ENCODE measurements around the gene RGS17. TPM values are rescaled to one million over a fixed set of nuclear protein-coding genes. Genes with fewer than 3 reads are reported as not detected.
"Not testable (repeated sequence)": the region's sequence is repeated elsewhere in the genome, so short reads cannot be mapped to it uniquely, and the experiment has no call there.

The RGS17 gene
- total RNA-seq, 4 donors from 2014 or later: 0.88 to 4.8 (median 0.91) TPM; not detected in 1

GRCh38 chr6:152986978-152987377 lies 144.1 kb downstream of the RGS17 start:
- no peaks in the 10 kb centered on the region for H3K9me3 ChIP-seq
- TF ChIP-seq, protein P1, sequence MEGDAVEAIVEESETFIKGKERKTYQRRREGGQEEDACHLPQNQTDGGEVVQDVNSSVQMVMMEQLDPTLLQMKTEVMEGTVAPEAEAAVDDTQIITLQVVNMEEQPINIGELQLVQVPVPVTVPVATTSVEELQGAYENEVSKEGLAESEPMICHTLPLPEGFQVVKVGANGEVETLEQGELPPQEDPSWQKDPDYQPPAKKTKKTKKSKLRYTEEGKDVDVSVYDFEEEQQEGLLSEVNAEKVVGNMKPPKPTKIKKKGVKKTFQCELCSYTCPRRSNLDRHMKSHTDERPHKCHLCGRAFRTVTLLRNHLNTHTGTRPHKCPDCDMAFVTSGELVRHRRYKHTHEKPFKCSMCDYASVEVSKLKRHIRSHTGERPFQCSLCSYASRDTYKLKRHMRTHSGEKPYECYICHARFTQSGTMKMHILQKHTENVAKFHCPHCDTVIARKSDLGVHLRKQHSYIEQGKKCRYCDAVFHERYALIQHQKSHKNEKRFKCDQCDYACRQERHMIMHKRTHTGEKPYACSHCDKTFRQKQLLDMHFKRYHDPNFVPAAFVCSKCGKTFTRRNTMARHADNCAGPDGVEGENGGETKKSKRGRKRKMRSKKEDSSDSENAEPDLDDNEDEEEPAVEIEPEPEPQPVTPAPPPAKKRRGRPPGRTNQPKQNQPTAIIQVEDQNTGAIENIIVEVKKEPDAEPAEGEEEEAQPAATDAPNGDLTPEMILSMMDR (IDR thresholded peaks at IDR 0.05): no peak
- no peak for TF ChIP-seq POLR2A (IDR thresholded peaks at IDR 0.05)
- H3K36me3 ChIP-seq: no peaks in the 10 kb centered on the region
- intact Hi-C loops (cut with DNase I; ENCODE audit: low total_unique reads): no loop called here
- no peak overlapping the region for H3K4me3 ChIP-seq
- no peaks in the 10 kb centered on the region for H3K27me3 ChIP-seq
- DNase-seq: no peak
- H3K27ac ChIP-seq: no peak overlapping the region
- peaks cover 0 to 8% of the 10 kb centered on the region in 2 donors for H3K4me1 ChIP-seq

- peaks cover 0 to 11% of the 10 kb centered on the region in 2 donors for H3K4me1 ChIP-seq
- H3K27ac ChIP-seq; H3K36me3 ChIP-seq; H3K9me3 ChIP-seq; H3K27me3 ChIP-seq; DNase-seq; intact Hi-C loops (cut with DNase I; ENCODE audit: low total_unique reads); H3K4me3 ChIP-seq: not testable (repeated sequence)
Observed at GRCh38 chr6:152985300-152985699, 145.8 kb downstream of the RGS17 start.

DNA sequence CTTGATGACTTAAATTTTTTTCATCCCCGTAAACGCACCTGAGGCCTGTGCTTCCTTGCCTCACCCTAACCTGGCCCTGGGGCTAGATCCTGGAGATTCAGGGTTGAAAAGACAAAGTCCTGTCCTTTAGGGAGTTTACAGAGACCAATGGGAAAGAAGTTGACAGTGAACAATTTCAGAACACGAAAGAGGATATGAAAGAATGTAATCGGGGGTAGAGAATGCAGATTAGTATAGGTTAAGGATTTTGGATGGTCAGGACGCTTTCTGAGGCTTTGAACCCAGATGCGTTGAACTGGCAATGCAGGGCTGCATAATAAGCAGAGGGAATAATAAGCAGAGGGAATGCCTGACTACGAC lies 146.6 kb downstream of the RGS17 start:
- Histone ChIP-seq H3K4me1 (peaks cover 0 to 11% of the 10 kb centered on the region in 2 donors), H3K27ac (peak overlapping the region; percentile 94 to 97), H3K27me3 (no peaks in the 10 kb centered on the region), H3K4me3 (peak overlapping the region; percentile 60 to 62), H3K9me3 (no peaks in the 10 kb centered on the region), H3K36me3 (no peaks in the 10 kb centered on the region)
- no peak for DNase-seq
- intact Hi-C loops (cut with DNase I; ENCODE audit: low total_unique reads): no loop called here
- TF ChIP-seq, protein P1 (IDR thresholded peaks at IDR 0.05): no peak
- TF ChIP-seq POLR2A (IDR thresholded peaks at IDR 0.05): no peak

GRCh38 chr6:152983637-152984512 lies 147.2 kb downstream of the RGS17 start:
- Histone ChIP-seq H3K4me1 (peaks cover 0 to 11% of the 10 kb centered on the region in 2 donors), H3K4me3 (peak overlapping the region; percentile 60 to 62), H3K36me3 (no peaks in the 10 kb centered on the region), H3K27me3 (no peaks in the 10 kb centered on the region), H3K27ac (peak overlapping the region; percentile 94 to 97), H3K9me3 (no peaks in the 10 kb centered on the region)
- peak; percentile 95 to 96 for DNase-seq
- TF ChIP-seq, protein P1 (IDR thresholded peaks at IDR 0.05): peak in 1 of 4 experiments; percentile 14
- peak in 1 of 2 donors; percentile 30 for TF ChIP-seq POLR2A (IDR thresholded peaks at IDR 0.05)
- intact Hi-C loops (cut with DNase I; ENCODE audit: low total_unique reads): no loop called here

DNA sequence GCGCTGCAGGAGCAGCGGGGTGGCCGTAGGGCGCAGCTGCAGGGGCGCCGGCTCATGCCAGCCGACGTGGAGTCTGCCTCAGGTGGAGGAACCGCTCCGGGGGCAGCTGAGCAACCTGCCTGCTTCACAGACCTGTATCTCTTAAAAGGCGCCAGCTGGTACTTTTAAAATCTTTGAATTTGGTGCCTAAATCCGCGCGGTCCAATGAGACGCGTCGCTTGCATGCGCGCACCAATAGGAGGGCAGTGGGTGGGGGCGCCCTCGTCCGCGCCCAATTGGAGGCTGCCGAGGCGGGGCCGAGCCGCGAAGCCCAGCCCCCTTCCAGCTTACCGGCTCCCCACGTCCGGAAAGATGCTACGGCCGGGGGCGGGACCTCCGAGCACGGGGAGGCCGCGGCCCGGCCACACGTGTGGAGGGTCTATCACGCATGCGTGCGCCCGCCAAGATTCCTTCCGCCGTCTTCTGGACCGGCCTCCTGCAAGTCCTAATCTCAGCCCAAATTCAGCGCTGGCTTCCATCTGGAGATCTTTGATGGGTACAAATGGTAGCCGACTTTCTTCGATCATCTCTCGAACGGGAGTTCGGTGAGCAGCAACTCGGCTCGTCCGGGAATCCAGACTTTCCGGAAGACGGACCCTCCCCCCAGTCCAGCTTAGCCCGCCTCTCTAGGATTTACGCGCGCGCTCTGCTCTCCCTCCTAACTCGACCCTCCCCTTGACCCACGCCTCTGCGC lies 148.0 kb downstream of the RGS17 start, which contains the start of gene FBXO5:
Gene FBXO5 (minus strand): TSS at position 138 of the 733 bp plus-strand sequence. CDS start 82 bp downstream, at position 56.
- H3K36me3 ChIP-seq: no peaks in the 10 kb centered on the region
- no peaks in the 10 kb centered on the region for H3K27me3 ChIP-seq
- H3K27ac ChIP-seq: peak within 1 kb of the TSS; percentile 94 to 97
- intact Hi-C loops (cut with DNase I; ENCODE audit: low total_unique reads): no loop called here
- no peaks in the 10 kb centered on the region for H3K9me3 ChIP-seq
- DNase-seq: peak; percentile 97 to 98
- H3K4me3 ChIP-seq: peak within 1 kb of the TSS; percentile 60 to 62
- TF ChIP-seq, protein P1 (IDR thresholded peaks at IDR 0.05): no peak
- peak in 1 of 2 donors; percentile 49 for TF ChIP-seq POLR2A (IDR thresholded peaks at IDR 0.05)
- peaks cover 0 to 11% of the 10 kb centered on the region in 2 donors for H3K4me1 ChIP-seq

All from uterus (tissue), 4 donors.